Lower lobe of right lung (tissue), 2 donors: ENCODE results near the gene GALNT13. TPM values are rescaled to one million over a fixed set of nuclear protein-coding genes. Genes with fewer than 3 reads are reported as not detected.

Experiments
- ATAC-seq, 2 donors: fragments of 200-7000 bp; cut with Tn5 transposase; one replicate each; pipeline ENCODE4 v1.9.1; 2020 to 2022; ENCODE audit warnings: mild to moderate bottlenecking in 2 of 2, moderate library complexity in 2 of 2
- DNase-seq: peaks from one replicate; pipeline ENCODE4 v3.0.0-alpha.2; 2020
- H3K27ac ChIP-seq: fragments of 200-600 bp; one replicate; pipeline ENCODE4 v1.8.0; 2022
- H3K27me3 ChIP-seq: fragments of 200-600 bp; one replicate; pipeline ENCODE4 v1.8.0; 2022; ENCODE audit warnings: low read depth
- H3K36me3 ChIP-seq: fragments of 200-600 bp; one replicate; pipeline ENCODE4 v1.8.0; 2022; ENCODE audit warnings: mild to moderate bottlenecking
- H3K4me1 ChIP-seq: fragments of 200-600 bp; one replicate; pipeline ENCODE4 v1.8.0; 2022
- H3K4me3 ChIP-seq: fragments of 200-600 bp; one replicate; pipeline ENCODE4 v1.8.0; 2022; ENCODE audit warnings: mild to moderate bottlenecking
- H3K9me3 ChIP-seq: fragments of 200-600 bp; one replicate; pipeline ENCODE4 v1.8.0; 2022
- intact Hi-C: fragments of 100-400 bp; cut with DNase I; formaldehyde crosslinking; loops from one replicate; pipeline ENCODE4 v1.11.0; 2022
- total RNA-seq: library from RNA; stranded (reverse); fragmentation: NEBNext Ultra II Directional; extraction: Animal tissue kit (Norgen Biotek cat#: 25700); gene quantifications from one replicate; pipeline ENCODE4 v1.2.1, GENCODE V29; 2021
- TF ChIP-seq, protein P1 (sequence below): fragments of 200-600 bp; IDR thresholded peaks from one replicate; pipeline ENCODE4 v1.8.0; 2022; ENCODE audit warnings: antibody characterized with exemption, mild to moderate bottlenecking
- donor health status: DM: no; HTN: yes; CAD: no; lungs with severe emphysema.

The GALNT13 gene
- total RNA-seq, 1 donor from 2014 or later: 2.4 TPM

DNA sequence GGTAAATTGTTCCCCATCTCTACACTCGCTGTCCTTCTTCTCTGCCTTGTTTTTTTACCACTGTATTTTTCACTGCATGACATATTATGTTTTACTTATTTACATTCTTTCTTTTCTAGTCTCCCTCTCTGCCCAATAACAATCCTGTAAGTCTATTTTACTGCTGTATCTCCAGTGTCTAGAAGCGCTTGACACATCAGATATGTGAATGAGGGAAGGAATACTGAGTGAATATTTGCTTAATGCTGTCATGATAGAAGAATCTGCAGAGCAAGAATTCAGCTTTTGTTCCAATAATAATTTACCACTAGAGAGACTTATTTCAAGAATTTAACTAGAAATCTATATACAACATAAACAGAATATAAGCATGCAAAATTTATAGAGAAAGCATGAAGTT lies 99.5 kb downstream of the GALNT13 start:
- TF ChIP-seq, protein P1, sequence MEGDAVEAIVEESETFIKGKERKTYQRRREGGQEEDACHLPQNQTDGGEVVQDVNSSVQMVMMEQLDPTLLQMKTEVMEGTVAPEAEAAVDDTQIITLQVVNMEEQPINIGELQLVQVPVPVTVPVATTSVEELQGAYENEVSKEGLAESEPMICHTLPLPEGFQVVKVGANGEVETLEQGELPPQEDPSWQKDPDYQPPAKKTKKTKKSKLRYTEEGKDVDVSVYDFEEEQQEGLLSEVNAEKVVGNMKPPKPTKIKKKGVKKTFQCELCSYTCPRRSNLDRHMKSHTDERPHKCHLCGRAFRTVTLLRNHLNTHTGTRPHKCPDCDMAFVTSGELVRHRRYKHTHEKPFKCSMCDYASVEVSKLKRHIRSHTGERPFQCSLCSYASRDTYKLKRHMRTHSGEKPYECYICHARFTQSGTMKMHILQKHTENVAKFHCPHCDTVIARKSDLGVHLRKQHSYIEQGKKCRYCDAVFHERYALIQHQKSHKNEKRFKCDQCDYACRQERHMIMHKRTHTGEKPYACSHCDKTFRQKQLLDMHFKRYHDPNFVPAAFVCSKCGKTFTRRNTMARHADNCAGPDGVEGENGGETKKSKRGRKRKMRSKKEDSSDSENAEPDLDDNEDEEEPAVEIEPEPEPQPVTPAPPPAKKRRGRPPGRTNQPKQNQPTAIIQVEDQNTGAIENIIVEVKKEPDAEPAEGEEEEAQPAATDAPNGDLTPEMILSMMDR: no peak
- no peak for ATAC-seq

DNA sequence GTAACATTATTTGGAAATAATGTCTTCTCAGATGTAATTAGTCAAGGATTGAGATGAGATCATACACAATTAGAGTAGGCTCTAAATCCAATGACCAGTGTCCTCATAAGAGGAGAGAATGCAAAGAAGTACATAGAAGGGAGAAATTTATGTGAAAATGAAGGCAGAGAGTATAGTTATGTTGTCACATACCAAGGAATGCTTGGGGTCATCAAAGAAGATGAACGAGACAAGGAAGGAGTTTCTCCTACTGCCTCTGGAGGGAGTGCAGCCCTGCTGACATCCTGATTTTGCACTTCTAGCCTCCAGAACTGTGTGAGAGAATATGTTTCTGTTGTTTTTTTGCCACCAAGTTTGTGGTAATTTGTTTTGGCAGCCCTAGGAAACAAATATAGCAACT lies 100.1 kb downstream of the GALNT13 start:
- Histone ChIP-seq H3K36me3 (no peaks in the 10 kb centered on the region), H3K4me1 (no peaks in the 10 kb centered on the region), H3K4me3 (no peak overlapping the region), H3K9me3 (peaks cover 2% of the 10 kb centered on the region), H3K27me3 (no peaks in the 10 kb centered on the region), H3K27ac (no peak overlapping the region)
- intact Hi-C loops: no loop called here
- DNase-seq: no peak
- TF ChIP-seq, protein P1: no peak
- ATAC-seq: no peak

More for the DNA sequence above, 99.5 kb downstream of the GALNT13 start:
- Histone ChIP-seq H3K4me1 (no peaks in the 10 kb centered on the region), H3K27ac (no peak overlapping the region), H3K36me3 (no peaks in the 10 kb centered on the region), H3K4me3 (no peak overlapping the region), H3K27me3 (no peaks in the 10 kb centered on the region), H3K9me3 (peaks cover 2% of the 10 kb centered on the region)
- intact Hi-C loops: no loop called here
- no peak for DNase-seq

DNA sequence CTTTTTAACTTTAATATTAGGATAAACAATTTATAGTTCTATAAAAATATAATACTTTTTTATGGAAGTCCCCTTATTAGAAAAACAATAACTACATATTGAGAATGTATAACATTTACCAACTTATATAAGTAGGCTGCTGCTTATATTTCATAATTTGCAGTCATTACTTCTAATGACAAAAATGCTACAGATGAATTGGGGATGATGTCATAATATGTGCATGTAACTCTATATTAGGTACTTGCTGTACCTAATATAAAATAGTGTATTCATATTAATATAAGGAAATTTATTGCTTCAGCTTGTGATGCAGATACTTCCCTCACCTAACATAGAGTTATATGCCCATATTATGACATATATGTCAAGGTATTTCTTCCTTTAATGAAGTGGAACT lies 100.7 kb downstream of the GALNT13 start:
- Histone ChIP-seq H3K4me1 (no peaks in the 10 kb centered on the region), H3K27ac (no peak overlapping the region), H3K36me3 (no peaks in the 10 kb centered on the region), H3K9me3 (peaks cover 2% of the 10 kb centered on the region), H3K4me3 (no peak overlapping the region), H3K27me3 (no peaks in the 10 kb centered on the region)
- TF ChIP-seq, protein P1: no peak
- no peak for ATAC-seq
- intact Hi-C loops: no loop called here
- no peak for DNase-seq

DNA sequence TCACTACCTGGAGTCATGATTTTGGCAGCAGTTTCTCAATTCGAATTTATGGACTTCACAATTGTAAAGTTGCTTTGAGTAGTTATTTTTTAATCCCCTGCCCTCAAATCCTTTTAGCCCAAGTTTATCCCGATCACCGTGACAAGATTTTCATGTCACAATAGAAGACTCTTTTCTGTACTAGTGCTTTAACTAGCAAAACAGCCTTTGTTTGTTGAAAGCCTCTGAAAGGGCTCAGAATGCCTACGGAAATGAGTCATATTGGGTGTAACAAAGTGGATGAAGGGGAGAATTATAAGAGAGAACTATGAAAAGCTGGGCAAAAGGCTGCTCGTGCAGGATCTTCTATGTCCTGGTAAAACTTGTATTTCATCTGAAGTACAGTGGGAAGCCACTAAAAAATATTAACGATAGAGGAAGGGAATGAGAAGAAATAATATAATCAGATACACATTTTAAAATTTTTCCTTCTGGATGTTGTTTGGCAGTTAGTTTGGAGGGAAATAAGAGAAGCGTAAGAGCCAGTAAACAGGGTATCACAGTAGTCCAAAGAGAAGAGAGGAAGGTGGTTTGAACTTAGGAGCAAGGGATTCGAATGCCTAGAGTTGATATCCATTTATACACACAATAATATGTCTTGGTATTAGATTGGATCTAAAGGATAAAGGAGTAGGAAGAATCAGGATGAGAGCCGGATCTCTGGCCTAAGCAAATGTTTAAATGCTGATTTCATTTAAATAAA lies 114.9 kb downstream of the GALNT13 start:
- H3K27me3 ChIP-seq: no peaks in the 10 kb centered on the region
- intact Hi-C loops: no loop called here
- no peak for ATAC-seq
- no peak overlapping the region for H3K27ac ChIP-seq
- H3K36me3 ChIP-seq: no peaks in the 10 kb centered on the region
- H3K4me1 ChIP-seq: no peaks in the 10 kb centered on the region
- DNase-seq: no peak
- no peaks in the 10 kb centered on the region for H3K9me3 ChIP-seq
- TF ChIP-seq, protein P1: no peak
- H3K4me3 ChIP-seq: no peak overlapping the region

DNA sequence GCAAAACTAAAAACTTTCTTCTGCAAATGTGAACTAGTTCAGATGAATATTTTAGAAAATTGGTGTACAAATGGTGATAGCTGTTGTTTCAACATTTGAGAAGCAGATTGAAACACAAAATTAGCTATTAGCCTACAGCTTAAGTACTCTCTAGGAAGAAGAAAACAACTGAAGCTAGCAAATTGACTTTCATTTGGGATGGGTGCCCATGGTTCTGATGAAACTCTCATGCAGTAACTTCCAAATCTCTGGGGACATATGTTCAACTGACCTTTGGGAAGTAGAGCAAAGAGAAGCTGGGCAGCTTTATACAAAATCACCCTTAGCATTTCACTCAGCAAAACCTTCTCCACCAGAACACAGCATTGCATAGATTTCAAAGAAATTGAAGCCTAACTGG lies 119.0 kb downstream of the GALNT13 start:
- Histone ChIP-seq H3K4me3 (no peak overlapping the region), H3K27ac (no peak overlapping the region), H3K9me3 (no peaks in the 10 kb centered on the region), H3K36me3 (no peaks in the 10 kb centered on the region), H3K27me3 (no peaks in the 10 kb centered on the region), H3K4me1 (no peaks in the 10 kb centered on the region)
- TF ChIP-seq, protein P1: no peak
- intact Hi-C loops: no loop called here
- no peak for ATAC-seq
- DNase-seq: no peak
